Adipose tissue (tissue), 3 donors: ENCODE measurements around the gene URM1. TPM values are rescaled to one million over a fixed set of nuclear protein-coding genes. Genes with fewer than 3 reads are reported as not detected.

Experiments used
- polyA plus RNA-seq, 3 donors: library from polyadenylated mRNA; stranded (reverse); fragments of 200-250 nt; gene quantifications; one replicate each; pipeline ENCODE4 v1.2.3, GENCODE V29; 2013
- donor health status: healthy with polysubstance abuse.
- donor health status: Bipolar disorder and iron deficiency.
- donor health status: healthy.

Gene URM1
- polyA plus RNA-seq, 3 donors, result 58.8 to 75.4 (median 60.4) TPM

Other genes starting within 250 kb of the URM1 start
- 10 to 100 TPM; 36.1 to 63.9 (median 39.9) TPM for gene PTGES2, start 243.6 kb upstream of the URM1 start, polyA plus RNA-seq
- 10 to 100 TPM in 1 of 3 donors, 1 to 10 TPM in 2; 5.9 to 15.6 (median 9.5) TPM for gene LCN2, start 221.9 kb upstream of the URM1 start, polyA plus RNA-seq
- gene BBLN, start 211.1 kb upstream of the URM1 start, polyA plus RNA-seq, result 100 to 1,000 TPM in 1 of 3 donors, 10 to 100 TPM in 2; 74.5 to 110 (median 95.4) TPM
- gene CIZ1, start 179.8 kb upstream of the URM1 start, polyA plus RNA-seq, result 10 to 100 TPM; 56.6 to 69.7 (median 57.0) TPM
- 10 to 100 TPM in 1 of 3 donors, 1 to 10 TPM in 2; 4.5 to 22.8 (median 6.4) TPM for gene DNM1, start 168.0 kb upstream of the URM1 start, polyA plus RNA-seq
- 100 to 1,000 TPM in 1 of 3 donors, 10 to 100 TPM in 2; 39.4 to 118 (median 52.6) TPM for gene GOLGA2, start 95.4 kb upstream of the URM1 start, polyA plus RNA-seq
- gene SWI5, start 95.1 kb upstream of the URM1 start, polyA plus RNA-seq, result 10 to 100 TPM; 19.4 to 45.3 (median 27.9) TPM
- gene TRUB2, start 48.9 kb upstream of the URM1 start, polyA plus RNA-seq, result 10 to 100 TPM in 2 of 3 donors, 1 to 10 TPM in 1; 9.2 to 17.4 (median 10.7) TPM
- 10 to 100 TPM; 30.6 to 46.2 (median 42.0) TPM for gene COQ4, start 48.5 kb upstream of the URM1 start, polyA plus RNA-seq
- gene SLC27A4, start 30.8 kb upstream of the URM1 start, polyA plus RNA-seq, result 10 to 100 TPM; 10.9 to 16.7 (median 13.6) TPM
- gene CERCAM, start 49.5 kb downstream of the URM1 start, polyA plus RNA-seq, result 10 to 100 TPM; 13.8 to 59.4 (median 19.8) TPM
- 10 to 100 TPM in 2 of 3 donors, 1 to 10 TPM in 1; 9.9 to 17.2 (median 15.0) TPM for gene ODF2, start 84.6 kb downstream of the URM1 start, polyA plus RNA-seq
- 10 to 100 TPM in 2 of 3 donors, 1 to 10 TPM in 1; 6.9 to 15.9 (median 10.6) TPM for gene GLE1, start 133.3 kb downstream of the URM1 start, polyA plus RNA-seq
- gene SPTAN1, start 181.2 kb downstream of the URM1 start, polyA plus RNA-seq, result 100 to 1,000 TPM in 2 of 3 donors, 10 to 100 TPM in 1; 41.2 to 147 (median 103) TPM